COLO668 (cell line): ENCODE data around the gene POLE.

Experiments used
- DNase-seq: peaks from one replicate; lab custom pipeline; 2025; ENCODE audit not compliant: unreplicated experiment; lab: John Stamatoyannopoulos, UW

The POLE gene

DNA sequence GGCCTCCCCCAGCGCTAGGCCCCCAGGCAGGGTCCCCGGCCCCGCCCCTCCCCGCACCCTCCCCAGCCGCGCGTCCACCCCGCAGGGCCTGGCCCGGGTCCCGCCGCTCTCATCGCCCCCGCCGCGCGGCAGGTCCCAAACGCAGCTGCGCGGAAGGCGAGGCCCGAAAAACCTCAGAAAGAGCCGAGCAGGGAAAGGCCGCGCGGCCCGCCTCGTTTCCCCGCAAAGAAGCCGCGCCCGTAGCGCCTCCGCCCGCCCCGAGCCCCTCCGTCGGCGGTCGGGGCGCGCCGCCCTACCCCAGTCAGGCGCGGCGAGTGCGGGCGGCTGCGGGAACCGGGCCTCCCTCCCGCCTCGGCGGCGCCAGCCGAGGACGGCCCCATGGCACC is 324 bp downstream of the POLE start:
- DNase-seq: peak; percentile 64

DNA sequence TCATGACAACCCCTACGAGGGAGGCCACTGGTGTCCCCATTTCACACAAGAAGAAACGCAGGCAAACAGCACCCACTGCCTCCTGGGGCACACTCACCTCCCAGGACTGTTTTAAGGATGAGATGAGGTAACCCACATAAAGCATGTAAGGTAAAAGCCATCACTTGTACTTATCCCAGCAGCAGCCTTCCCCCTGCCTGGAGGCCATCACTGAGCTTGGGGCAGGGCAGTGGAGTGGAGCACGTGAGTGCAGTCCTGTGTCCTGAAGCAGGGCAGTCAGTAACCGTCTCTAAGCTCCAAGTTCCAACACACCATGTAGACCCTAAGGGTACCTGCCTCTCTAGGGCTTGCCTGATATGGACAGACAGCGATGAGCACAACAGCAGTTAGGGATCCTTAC is 1.7 kb downstream of the POLE start:
- no peak for DNase-seq

DNA sequence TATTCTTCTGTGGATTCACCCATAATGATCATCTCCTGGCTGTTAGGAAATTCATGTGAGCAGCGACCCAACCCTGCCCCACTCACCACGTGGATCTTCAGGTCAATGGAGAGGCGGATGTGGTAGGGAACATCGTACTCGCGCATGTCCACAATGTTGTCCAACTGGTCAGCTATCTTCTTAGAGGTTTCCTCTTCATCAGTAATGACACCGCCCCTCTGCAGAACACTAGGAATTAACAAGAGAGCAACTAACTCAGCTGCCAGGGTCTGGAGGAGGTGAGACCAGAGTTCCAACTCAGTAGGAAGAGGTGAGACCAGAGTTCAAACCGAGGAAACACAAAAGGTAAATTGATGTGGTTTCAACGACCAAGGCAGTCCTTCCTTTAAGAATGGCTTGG is 9.7 kb downstream of the POLE start:
- DNase-seq: no peak

DNA sequence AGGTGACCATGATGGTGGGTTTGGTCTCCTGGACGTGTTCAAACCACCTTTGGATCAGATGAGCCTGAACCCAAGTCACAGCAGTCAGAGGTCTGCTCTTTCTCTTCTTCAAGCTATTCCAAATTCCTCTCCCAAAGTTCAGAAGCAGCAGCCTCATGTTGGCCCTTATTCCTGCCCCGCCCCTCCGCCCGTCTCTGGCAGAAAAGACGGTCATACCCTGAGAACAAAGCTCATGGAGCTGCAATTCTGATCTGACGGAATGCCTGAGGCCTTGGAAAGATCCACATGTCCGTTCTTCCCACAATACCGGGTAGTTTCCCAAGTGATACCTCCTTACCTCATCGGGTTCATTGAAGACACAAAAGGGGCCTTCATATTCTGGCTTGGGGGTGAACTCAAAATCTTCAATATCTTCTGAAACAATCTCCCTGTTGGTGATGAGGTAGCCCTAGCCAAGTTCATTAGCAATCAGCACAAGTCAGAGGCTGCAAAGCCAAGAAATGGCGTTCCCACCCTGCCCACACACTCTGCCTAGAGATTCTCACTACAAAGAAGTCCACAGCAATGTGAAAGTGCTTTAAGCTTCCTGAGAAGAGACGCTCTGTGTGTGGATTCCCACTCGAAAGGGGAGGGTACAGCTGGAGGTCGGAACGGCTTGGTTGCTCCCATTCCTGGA is 11.2 kb downstream of the POLE start:
- DNase-seq: no peak

DNA sequence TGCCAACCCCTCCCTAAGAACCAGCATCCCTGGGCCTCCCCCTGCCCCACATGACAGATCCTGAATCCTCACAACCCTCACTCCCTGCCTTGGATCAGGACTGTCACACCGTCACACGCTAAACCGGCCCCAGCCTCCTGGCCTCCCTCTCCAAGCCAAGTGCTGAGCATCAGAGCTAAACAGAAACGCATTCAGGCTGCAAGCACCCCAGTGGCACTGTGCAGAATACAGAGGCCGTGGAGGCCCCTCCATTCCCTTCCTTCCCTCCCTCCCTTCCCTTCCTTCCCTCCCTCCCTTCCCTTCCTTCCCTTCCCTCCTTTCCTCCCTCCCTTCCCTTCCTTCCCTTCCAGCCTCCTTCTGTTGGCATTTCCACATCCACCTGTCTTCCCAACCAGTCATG is 12.6 kb downstream of the POLE start:
- no peak for DNase-seq

DNA sequence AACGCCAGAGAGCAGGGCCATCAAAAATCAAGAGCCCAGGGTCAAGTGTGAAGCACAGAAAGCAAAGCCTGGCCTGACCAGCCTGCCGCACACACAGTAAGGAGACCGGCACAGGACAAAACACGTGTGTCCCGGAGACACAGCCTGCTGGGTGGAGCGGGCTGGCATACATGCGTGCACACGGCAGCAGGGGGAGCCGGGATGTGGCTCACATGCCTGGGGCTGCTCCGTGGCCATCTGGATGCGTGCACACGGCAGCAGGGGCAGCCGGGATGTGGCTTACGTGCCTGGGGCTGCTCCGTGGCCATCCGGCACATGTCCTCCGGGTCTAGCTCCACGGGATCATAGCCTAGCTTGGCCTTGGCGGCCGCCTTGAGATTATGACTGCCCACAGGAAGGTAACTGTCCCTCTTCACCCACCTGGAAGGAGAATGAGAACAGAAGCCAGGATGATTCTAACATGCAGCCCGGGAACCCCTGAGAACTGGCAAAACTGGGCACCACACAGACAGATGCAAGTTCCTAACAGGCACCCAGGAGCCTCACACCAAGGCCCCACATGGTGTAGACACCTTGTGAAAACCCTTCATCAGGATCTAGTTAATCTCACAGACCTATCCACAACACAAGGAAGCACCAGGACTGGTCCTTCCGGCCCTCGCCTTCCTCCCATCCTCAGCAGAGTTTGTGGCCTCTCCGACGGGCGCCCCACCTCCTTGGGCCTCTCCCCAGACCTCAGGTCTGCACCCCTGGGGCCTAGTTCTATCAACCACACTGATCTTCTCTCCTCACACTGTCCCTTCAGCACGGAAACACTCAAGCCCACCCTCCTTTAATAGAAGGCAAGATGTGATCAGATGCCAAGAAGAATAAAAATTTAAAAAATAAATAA is 13.6 kb downstream of the POLE start:
- no peak for DNase-seq

DNA sequence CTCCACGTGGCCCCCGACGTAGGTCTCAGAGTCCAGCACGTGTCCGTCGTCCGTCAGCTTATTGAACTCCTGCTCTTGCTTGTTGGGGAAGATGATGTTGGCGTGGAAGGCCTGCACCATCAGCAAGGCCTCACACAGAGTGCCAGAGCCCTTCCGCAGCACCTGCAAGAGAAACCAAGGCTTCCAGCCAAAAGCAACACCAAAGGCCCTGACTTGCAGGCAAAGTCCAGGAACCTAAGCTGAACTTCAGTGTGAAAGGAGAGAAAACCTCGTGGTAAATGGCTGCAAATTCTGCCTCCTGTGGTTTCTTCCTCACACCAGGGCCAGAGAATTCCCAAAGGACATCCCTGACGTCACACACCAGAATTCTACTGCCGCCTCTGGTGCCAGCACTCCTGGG is 14.5 kb downstream of the POLE start:
- no peak for DNase-seq

DNA sequence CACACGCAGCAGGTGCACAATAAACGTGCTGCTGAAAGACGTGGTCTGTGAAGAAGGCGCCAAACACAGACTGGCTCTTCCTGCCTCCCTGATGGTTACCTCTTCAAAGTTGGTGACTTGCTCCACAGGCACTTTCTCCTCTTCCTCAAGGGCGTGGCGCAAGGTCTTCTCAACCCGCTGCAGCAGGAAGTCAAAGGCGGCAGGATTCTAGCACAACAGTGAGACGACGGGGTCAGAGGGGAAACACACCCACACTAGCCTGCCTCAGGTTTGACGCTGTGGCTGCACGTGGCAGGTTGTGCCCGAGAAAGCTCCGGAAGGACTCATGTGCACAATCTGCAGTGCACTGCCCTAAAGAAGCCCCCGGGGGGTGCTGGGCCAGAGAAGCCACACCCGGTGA is 15.0 kb downstream of the POLE start:
- no peak for DNase-seq

DNA sequence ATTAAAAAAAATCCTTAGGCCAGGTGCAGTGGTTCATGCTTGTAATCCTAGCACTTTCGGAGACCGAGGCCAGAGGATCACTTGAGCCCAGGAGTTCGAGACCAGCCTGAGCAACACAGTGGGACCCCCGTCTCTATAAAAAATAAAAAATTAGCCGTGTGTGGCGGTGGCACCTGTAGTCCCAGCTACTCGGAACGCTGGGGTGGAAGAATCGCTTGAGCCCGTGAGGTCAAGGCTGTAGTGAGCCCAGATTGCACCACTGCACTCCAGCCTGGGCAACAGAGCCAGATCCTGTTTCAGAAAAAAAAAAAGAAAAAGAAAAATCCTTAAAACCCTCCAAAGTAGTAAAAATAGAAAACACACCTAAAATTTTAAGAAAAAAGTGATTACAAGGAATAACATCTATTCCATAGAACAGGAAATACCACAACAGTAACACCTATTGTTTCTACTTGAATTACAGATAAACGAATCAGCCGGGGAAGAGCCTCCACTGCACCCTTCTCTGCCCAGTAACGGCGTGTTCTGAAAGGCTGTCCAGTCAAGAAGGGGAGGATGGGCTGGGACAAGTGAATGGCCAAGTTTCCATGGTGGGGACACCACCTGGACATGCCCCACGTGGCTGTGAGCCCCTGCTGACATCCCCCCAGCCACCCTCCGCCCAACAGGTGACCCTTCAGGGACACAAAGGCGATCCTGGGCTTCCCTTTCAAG is 17.8 kb downstream of the POLE start:
- DNase-seq: no peak

DNA sequence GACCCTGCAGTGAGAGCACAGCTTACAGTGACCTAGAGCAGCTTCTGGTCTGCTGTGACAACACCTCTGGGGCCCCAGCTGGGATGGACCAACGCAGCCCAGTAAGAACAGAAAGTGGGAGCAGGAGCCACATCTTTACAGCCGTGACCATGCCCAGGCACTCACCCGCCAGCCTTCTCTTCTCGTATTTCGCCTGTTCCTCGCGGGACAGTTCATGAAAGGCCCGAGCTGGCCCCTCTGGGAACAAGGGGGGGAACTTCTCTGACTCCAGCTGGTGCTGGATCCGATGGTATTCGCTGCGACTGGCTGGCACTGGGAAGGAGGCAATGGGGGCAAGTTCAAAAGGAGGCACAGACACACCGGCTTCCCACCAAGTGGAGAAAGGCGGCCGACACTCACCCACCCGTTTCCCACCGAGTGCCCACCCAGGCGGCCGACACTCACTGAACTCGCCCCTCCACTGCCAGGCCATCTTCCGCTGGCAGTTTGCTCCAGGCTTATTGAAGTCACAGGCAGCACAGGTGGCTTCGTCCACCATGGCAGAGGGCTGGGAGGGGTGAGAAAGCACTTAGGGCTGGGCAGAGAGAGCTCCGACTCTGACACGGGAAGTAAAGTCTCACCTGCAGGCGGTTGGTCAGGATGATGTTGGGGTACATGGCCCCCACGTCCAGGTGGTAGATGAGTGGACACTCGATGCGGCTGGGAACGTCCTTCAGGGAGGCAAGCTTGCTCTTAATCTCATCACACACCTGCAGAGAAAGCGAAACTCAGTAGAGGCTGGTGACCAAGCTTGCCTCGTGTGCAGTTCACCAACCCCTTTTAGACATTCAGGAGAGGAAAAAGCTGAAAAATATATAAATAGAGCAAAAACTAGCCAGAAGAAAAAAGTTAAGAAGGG is 18.7 kb downstream of the POLE start:
- no peak for DNase-seq

DNA sequence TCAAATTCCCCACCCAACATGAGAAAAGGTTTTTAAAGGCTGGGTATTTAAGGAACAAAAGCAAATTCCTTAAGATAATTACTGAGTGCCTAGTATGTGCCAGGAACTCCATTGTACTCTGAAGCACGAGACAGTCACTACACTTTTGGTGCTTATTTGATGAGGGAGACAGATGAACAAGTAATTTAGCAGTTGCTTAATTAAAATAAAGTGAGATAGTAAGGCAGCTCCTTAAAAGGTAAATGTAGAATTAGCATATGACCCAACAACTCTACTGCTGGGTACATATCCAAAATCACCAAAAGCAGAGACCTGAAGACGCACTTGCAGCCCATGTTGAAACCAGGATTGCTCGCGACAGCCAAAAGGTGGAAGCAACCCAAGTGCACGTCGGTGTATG is 21.3 kb downstream of the POLE start:
- DNase-seq: no peak

DNA sequence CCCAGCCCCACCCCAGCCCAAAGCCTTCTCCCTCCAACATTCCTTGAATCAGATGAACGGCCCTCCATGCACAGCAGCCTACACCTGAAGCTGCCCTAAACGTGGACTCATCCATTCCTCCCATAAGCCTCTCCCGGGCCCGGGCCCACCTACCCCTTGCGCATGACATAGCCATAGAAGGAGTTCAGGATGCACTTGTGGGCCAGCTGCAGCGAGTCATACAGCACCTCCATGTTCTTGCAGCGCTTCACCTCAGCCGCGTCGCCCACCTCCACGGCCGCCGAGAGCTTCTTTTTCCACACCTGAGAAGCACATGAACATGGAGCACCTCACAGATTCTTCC is 22.0 kb downstream of the POLE start:
- no peak for DNase-seq

DNA sequence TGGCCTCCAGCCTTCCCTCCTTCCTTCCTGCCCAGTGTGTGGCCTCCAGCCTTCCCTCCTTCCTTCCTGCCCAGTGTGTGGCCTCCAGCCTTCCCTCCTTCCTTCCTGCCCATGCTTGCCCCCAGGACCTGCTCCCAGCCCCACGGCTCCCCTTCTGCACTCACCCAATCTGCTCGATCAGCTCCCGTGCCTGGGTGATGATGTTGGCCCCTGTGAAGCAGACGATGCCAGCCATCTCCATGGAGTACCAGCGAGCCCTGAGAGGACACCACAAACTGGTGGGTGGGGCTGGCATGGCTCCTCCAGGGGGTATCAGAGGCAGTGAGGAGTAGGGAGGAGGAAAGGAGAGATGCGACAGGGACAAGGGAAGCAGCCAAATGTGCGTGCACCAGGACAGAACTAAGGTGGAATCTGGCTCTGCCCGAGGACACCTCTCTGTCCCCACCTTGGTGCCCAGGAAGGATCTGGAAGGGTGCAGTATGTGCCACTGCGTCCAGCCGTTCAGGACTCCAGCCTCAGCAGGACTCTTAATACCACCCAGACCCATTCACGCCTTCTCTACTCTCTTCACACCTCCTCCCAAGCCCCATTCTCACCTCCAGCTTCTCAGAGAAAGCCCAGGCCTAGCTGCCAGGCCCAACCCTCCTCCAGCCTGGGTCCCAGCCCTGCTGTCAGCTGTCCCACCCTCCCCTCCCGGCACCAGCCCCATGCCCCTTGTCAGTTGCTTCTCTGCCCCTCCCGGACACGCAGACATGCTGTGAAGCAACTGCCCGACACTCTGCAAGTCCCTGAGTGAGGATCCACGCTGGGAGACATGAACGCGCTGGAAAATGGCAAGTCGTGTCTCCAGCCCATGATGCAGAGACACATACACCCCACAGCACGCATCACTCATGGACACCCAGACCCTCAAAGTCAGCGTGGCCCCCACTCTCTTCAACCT is 22.7 kb downstream of the POLE start:
- no peak for DNase-seq

DNA sequence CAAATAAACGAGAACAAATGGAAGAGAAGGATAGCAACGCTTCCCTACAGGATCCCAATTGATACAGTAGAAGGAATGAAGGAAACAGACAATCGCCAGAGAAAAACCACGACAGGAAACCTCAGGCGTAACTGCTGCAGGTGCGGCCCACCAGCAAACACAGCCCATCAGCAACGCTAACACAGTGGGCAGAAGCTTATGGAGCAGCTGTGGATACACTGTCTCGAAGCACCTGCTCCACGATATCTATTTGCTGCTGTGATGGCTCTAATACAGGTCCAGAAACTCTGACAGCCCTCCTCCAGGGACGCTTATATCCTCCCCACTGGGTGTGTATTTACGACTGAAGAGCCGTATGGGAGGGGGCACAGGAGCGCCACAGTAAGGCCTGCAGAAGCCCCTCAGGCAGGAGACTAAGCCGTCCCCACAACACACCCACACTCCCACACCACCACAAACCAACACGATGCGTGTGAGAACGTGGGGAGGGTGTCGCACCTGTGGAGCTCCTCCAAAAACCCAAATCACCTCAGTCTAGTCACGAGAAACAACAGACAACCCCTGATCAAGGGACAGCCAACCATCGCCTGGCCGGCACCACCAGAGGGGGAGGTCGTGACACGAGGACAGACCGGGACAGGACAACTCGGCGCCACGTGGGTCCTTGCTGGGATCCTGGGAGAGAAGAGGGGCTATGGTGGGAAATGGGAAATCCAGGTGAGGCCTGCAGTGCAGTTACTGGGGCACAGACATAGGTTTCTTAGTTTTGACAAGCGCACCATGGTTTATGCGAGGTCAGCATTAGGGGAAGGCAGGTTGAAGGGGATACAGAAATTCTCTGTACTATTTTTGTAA is 24.0 kb downstream of the POLE start:
- no peak for DNase-seq

DNA sequence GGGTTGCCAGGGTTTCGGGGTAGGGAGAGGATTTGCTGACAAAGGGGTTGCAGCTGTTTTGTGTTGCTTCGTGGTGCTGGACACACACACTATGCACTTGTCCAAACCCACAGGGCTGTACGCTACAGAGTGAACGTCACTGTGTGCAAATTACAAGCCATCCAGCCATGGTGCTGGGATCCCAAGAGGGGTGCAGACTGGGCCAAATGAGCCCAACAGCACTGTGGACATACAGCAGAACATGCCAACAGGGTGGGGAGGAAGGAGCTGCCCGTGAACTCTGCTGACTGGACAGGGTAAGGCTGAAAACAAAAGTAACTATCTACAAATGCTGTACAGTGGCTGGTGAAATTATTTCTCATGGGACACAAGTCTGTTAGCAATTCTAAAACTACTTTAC is 25.2 kb downstream of the POLE start:
- DNase-seq: no peak

DNA sequence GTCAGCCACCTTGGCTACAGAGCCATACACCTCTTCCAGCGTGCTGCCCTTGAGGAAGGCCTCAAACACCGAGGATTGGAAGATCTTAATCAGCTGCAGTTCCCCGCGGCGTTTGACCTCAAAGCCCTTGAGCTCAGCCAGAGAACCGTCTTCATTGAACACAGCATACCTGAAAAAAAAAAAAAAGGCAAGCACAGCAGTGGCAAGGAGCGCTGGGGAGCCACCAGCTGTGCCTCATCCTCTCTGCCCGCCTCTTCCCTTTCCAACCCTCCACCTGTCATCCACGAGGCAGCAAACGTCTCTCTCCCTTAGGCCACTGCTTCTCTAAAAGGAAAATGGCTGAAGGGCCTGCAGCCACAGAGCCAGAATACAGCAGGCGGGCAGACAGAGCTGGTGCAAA is 26.1 kb downstream of the POLE start:
- DNase-seq: no peak

DNA sequence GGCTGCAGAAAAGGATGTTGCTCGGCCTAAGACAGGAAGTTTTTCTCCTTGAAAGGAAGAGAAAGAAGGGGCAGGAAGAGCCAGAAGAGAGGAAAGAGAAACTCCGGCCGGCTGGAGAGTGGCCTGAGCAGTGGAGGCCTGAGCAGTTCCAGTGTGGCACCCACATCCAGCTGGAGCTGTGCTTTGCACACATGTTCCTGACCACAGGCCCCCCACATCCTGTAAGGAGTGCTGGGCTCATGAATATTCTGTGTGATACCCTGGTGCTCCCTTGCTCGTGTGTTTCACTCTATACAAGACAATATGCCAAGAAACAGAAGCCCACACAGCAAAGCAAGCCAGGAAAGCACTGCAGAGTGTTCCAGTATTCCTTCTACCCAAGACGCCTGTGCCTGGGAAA is 27.1 kb downstream of the POLE start:
- no peak for DNase-seq

DNA sequence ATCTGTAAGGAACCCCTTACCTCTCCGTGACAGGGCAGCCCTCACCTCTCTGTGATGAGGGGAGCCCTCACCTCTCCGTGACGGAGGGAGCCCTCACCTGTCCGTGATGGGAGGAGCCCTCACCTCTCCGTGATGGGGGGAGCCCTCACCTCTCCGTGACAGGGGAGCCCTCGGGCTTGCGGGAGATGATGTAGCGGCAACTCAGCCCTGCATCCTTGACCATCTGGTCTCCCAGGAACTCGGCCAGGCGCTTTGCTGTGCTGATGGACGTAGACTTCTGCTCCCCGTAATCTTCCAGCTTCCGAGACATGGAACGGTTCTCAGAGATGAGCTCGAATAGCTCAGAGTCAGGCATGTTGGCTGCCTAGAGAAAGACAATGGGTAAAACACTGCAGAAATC is 28.0 kb downstream of the POLE start:
- no peak for DNase-seq
